Type B pancreatic cell (in vitro differentiated cells): Measurements from ENCODE around the gene LRRC17. TPM values are rescaled to one million over a fixed set of nuclear protein-coding genes. Genes with fewer than 3 reads are reported as not detected.

Experiments
- DNase-seq: peaks from one replicate; pipeline ENCODE4 v3.0.0; 2021; ENCODE audit warnings: mixed read lengths; ENCODE audit not compliant: unreplicated experiment; ENCODE audit errors: extremely low spot score
- H3K27ac Mint-ChIP-seq: 2 replicates; pipeline ENCODE4 v1.8.0; 2021; ENCODE audit warnings: mild to moderate bottlenecking, mixed read lengths
- H3K27me3 Mint-ChIP-seq: 2 replicates; pipeline ENCODE4 v1.8.0; 2021; ENCODE audit warnings: mixed read lengths
- H3K36me3 Mint-ChIP-seq: 2 replicates; pipeline ENCODE4 v1.8.0; 2021; ENCODE audit warnings: mixed read lengths
- H3K4me1 Mint-ChIP-seq: one replicate; pipeline ENCODE4 v1.8.0; 2021; ENCODE audit warnings: mixed read lengths; ENCODE audit not compliant: unreplicated experiment
- H3K4me3 Mint-ChIP-seq: 2 replicates; pipeline ENCODE4 v1.8.0; 2021; ENCODE audit warnings: mild to moderate bottlenecking, mixed read lengths
- H3K9me3 Mint-ChIP-seq: 2 replicates; pipeline ENCODE4 v1.8.0; 2021; ENCODE audit warnings: mixed read lengths
- CTCF ChIP-seq: fragments of 200-600 bp; sonication (generic); conservative IDR thresholded peaks from 2 replicates; pipeline ENCODE4 v1.5.0; 2021; ENCODE audit warnings: antibody characterized with exemption, mild to moderate bottlenecking
- total RNA-seq: library from RNA; stranded (reverse); gene quantifications from 2 replicates; pipeline ENCODE4 v1.2.1, GENCODE V29; 2021; ENCODE audit warnings: low replicate concordance

LRRC17 gene
- total RNA-seq, 1 donor from 2014 or later: 68.3 TPM

- H3K4me3 Mint-ChIP-seq: no peak overlapping the region
- no peaks in the 10 kb centered on the region for H3K9me3 Mint-ChIP-seq
- H3K27me3 Mint-ChIP-seq: no peaks in the 10 kb centered on the region
- H3K27ac Mint-ChIP-seq: no peak overlapping the region
- H3K4me1 Mint-ChIP-seq: peaks cover 3% of the 10 kb centered on the region
- H3K36me3 Mint-ChIP-seq: no peaks in the 10 kb centered on the region
- no peak for DNase-seq
- no peak for TF ChIP-seq CTCF
Measured at GRCh38 chr7:102988088-102988487, 75.3 kb downstream of the LRRC17 start.

GRCh38 chr7:102988631-102989560 is 76.1 kb downstream of the LRRC17 start:
- Mint-ChIP-seq H3K4me3 (no peak overlapping the region), H3K36me3 (no peaks in the 10 kb centered on the region), H3K27me3 (no peaks in the 10 kb centered on the region), H3K9me3 (no peaks in the 10 kb centered on the region), H3K4me1 (peaks cover 6% of the 10 kb centered on the region), H3K27ac (no peak overlapping the region)
- TF ChIP-seq CTCF: no peak
- no peak for DNase-seq

GRCh38 chr7:102990642-102991041 is 77.8 kb downstream of the LRRC17 start:
- Mint-ChIP-seq H3K27ac (no peak overlapping the region), H3K4me1 (peaks cover 6% of the 10 kb centered on the region), H3K27me3 (no peaks in the 10 kb centered on the region), H3K36me3 (no peaks in the 10 kb centered on the region), H3K4me3 (no peak overlapping the region), H3K9me3 (no peaks in the 10 kb centered on the region)
- no peak for TF ChIP-seq CTCF
- no peak for DNase-seq

GRCh38 chr7:102991077-102991539 is 78.3 kb downstream of the LRRC17 start:
- no peak for TF ChIP-seq CTCF

GRCh38 chr7:102991540-102992214 is 78.9 kb downstream of the LRRC17 start:
- Mint-ChIP-seq H3K36me3 (no peaks in the 10 kb centered on the region), H3K9me3 (no peaks in the 10 kb centered on the region), H3K27me3 (no peaks in the 10 kb centered on the region), H3K27ac (no peak overlapping the region), H3K4me1 (peaks cover 6% of the 10 kb centered on the region), H3K4me3 (no peak overlapping the region)
- no peak for TF ChIP-seq CTCF
- no peak for DNase-seq

More at GRCh38 chr7:102991077-102991539, 78.3 kb downstream of the LRRC17 start:
- DNase-seq: no peak
- H3K27ac Mint-ChIP-seq: no peak overlapping the region
- no peaks in the 10 kb centered on the region for H3K9me3 Mint-ChIP-seq
- H3K4me3 Mint-ChIP-seq: no peak overlapping the region
- H3K4me1 Mint-ChIP-seq: peaks cover 6% of the 10 kb centered on the region
- H3K27me3 Mint-ChIP-seq: no peaks in the 10 kb centered on the region
- H3K36me3 Mint-ChIP-seq: no peaks in the 10 kb centered on the region
